Loucy (cell line): ENCODE results near the gene RHEX.

Source experiments
- H2AFZ ChIP-seq: fragments of 200-600 bp; sonication (generic); 2 replicates; pipeline ENCODE4 v1.6.0; 2016; ENCODE audit warnings: antibody characterized with exemption, mild to moderate bottlenecking, low read length, moderate library complexity
- H3F3A ChIP-seq: fragments of 200-600 bp; 2 replicates; pipeline ENCODE4 v1.6.0; 2016; ENCODE audit warnings: antibody characterized with exemption, low read depth, mild to moderate bottlenecking
- H3K27me3 ChIP-seq: fragments of 200-600 bp; sonication (generic); 2 replicates; pipeline ENCODE4 v1.6.1; 2014; ENCODE audit warnings: low read length, mild to moderate bottlenecking; ENCODE audit not compliant: insufficient read depth, poor library complexity, severe bottlenecking
- H3K36me3 ChIP-seq: fragments of 200-600 bp; sonication (generic); 2 replicates; pipeline ENCODE4 v1.6.1; 2016; ENCODE audit warnings: low read length; ENCODE audit not compliant: insufficient read depth
- H3K4me1 ChIP-seq: fragments of 200-600 bp; sonication (generic); 2 replicates; pipeline ENCODE4 v1.5.1; 2014; ENCODE audit warnings: low read length, mild to moderate bottlenecking; ENCODE audit not compliant: insufficient read depth, poor library complexity, severe bottlenecking
- H3K4me2 ChIP-seq: fragments of 200-600 bp; sonication (generic); 2 replicates; pipeline ENCODE4 v1.6.0; 2014; ENCODE audit warnings: antibody characterized with exemption, low read length, low read depth, mild to moderate bottlenecking; ENCODE audit not compliant: poor library complexity, severe bottlenecking
- H3K4me3 ChIP-seq: fragments of 200-600 bp; sonication (generic); 2 replicates; pipeline ENCODE4 v1.5.1; 2014; ENCODE audit warnings: low read length, mild to moderate bottlenecking, mixed read lengths; ENCODE audit not compliant: poor library complexity, severe bottlenecking
- H3K79me2 ChIP-seq: fragments of 200-600 bp; sonication (generic); 2 replicates; pipeline ENCODE4 v1.6.1; 2014; ENCODE audit warnings: low read length; ENCODE audit not compliant: insufficient read depth
- H3K9ac ChIP-seq: fragments of 200-600 bp; sonication (generic); 2 replicates; pipeline ENCODE4 v1.6.0; 2014; ENCODE audit warnings: mild to moderate bottlenecking, low read depth, low read length, moderate library complexity; ENCODE audit not compliant: poor library complexity, severe bottlenecking
- H3K9me2 ChIP-seq: fragments of 200-600 bp; sonication (generic); replicated peaks from 2 replicates; pipeline ENCODE4 v1.6.1; 2016; ENCODE audit warnings: low read depth, low read length, mixed read lengths
- H3K9me3 ChIP-seq: fragments of 200-600 bp; sonication (generic); 2 replicates; pipeline ENCODE4 v1.6.1; 2014; ENCODE audit warnings: mild to moderate bottlenecking, antibody characterized with exemption, low read length, low read depth; ENCODE audit not compliant: insufficient read depth
- H4K20me1 ChIP-seq: fragments of 200-600 bp; sonication (generic); 2 replicates; pipeline ENCODE4 v1.6.0; 2014; ENCODE audit warnings: antibody characterized with exemption, low read length, mild to moderate bottlenecking; ENCODE audit not compliant: insufficient read depth, poor library complexity, severe bottlenecking
- CTCF ChIP-seq: fragments of 200-600 bp; sonication (generic); conservative IDR thresholded peaks from 2 replicates; pipeline ENCODE4 v1.5.1; 2014; ENCODE audit warnings: mild to moderate bottlenecking, antibody characterized with exemption, low read length
- EZH2phosphoT487 ChIP-seq: fragments of 200-600 bp; IDR thresholded peaks from 2 replicates; pipeline ENCODE4 v1.6.1; 2018; ENCODE audit warnings: antibody characterized with exemption, mild to moderate bottlenecking, moderate library complexity, borderline replicate concordance

Gene RHEX

DNA sequence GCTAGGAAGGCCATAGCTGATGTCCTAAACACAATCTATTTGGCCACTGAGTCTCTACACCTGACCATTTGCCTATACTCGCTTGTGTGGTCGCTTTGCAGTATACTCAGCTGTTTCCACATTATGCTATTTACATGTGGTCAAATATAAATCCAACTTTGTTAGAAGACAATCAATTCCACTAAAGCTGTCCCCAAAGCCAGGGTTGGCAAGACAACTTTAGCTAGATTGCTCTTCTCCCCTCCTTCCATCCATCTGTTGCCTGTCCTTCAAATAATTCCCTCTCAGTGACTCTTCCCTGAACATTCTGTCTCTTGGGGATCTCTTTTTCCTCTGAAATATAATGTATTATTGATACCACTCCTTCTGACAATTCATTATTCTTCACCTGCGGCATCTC, 34.1 kb downstream of the RHEX start:
- Histone ChIP-seq H3K36me3 (no peaks in the 10 kb centered on the region; the same call in 1 of the 2 replicates), H3K9me2 (no peaks in the 10 kb centered on the region), H3K4me2 (peak overlapping the region; percentile 80), H2AFZ (no peak overlapping the region), H4K20me1 (no peaks in the 10 kb centered on the region), H3K9me3 (no peaks in the 10 kb centered on the region), H3F3A (peaks cover 6% of the 10 kb centered on the region; the same call in 1 of the 2 replicates), H3K9ac (peak overlapping the region; percentile 80), H3K79me2 (peaks cover 94% of the 10 kb centered on the region), H3K4me1 (peaks cover 71% of the 10 kb centered on the region), H3K4me3 (peak overlapping the region; percentile 71), H3K27me3 (no peaks in the 10 kb centered on the region)
- TF ChIP-seq CTCF (no peak), EZH2phosphoT487 (no peak)

- peak overlapping the region; percentile 71 for H3K4me3 ChIP-seq
- H3K4me2 ChIP-seq = peak overlapping the region; percentile 48
- no peaks in the 10 kb centered on the region for H4K20me1 ChIP-seq
- H3F3A ChIP-seq = peaks cover 14% of the 10 kb centered on the region
- no peak for TF ChIP-seq CTCF
- no peak for TF ChIP-seq EZH2phosphoT487
- H3K9me3 ChIP-seq = no peaks in the 10 kb centered on the region
- H3K36me3 ChIP-seq = no peaks in the 10 kb centered on the region; the same call in 1 of the 2 replicates
- H3K4me1 ChIP-seq = peaks cover 70% of the 10 kb centered on the region
- H3K9ac ChIP-seq = peak overlapping the region; percentile 71
- H3K79me2 ChIP-seq = peaks cover 90% of the 10 kb centered on the region
- H3K27me3 ChIP-seq = no peaks in the 10 kb centered on the region
- no peak overlapping the region for H2AFZ ChIP-seq
- no peaks in the 10 kb centered on the region for H3K9me2 ChIP-seq
Observed at GRCh38 chr1:206089341-206089740, 36.4 kb downstream of the RHEX start.

DNA sequence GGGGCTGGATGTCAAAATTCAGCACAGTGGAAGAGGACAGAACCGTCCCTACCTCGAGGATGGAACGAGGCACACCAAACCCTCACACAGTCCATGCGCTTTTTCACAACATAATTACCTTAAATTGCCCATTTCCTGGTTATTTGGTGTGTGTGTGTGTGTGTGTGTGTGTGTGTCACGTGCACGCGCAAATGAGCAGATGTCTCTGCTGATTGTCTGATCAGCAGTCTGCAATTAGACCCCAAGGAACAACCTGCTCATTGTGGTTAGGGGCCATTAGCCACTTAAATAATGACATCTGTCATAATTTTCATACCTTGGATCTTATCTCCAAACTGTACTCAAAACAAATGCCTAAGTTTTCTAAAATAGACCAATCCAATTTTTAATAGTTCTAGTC, 41.1 kb downstream of the RHEX start:
- H3K4me1 ChIP-seq = peaks cover 88% of the 10 kb centered on the region
- no peaks in the 10 kb centered on the region for H3K9me2 ChIP-seq
- no peak overlapping the region for H2AFZ ChIP-seq
- H3K9me3 ChIP-seq = no peaks in the 10 kb centered on the region
- TF ChIP-seq CTCF = no peak
- TF ChIP-seq EZH2phosphoT487 = no peak
- peak overlapping the region; percentile 20 for H3K4me3 ChIP-seq
- H3K36me3 ChIP-seq = peaks cover 19% of the 10 kb centered on the region
- no peaks in the 10 kb centered on the region for H3K27me3 ChIP-seq
- peaks cover 85% of the 10 kb centered on the region for H3K79me2 ChIP-seq
- peaks cover 19% of the 10 kb centered on the region for H3F3A ChIP-seq
- H3K4me2 ChIP-seq = peak overlapping the region; percentile 48
- no peaks in the 10 kb centered on the region for H4K20me1 ChIP-seq
- peak overlapping the region; percentile 72 for H3K9ac ChIP-seq
